Stimulated activated CD4-positive, alpha-beta T cell treated with anti-CD3 and anti-CD28 coated beads, Interleukin-4, amount 100 ng/mL, for 1 hour (primary cell): ENCODE measurements around the gene BAZ1A.
"Not testable (repeated sequence)": the region's sequence is repeated elsewhere in the genome, so short reads cannot be mapped to it uniquely, and the experiment has no call there.

Source experiments
- DNase-seq: peaks from one replicate; pipeline ENCODE4 v3.0.0-alpha.2; 2020

BAZ1A gene

GRCh38 chr14:34778744-34779143 is 96.4 kb downstream of the BAZ1A start:
- DNase-seq, result no peak

- DNase-seq, result no peak
Observed at GRCh38 chr14:34776611-34777010, 98.5 kb downstream of the BAZ1A start.

DNA sequence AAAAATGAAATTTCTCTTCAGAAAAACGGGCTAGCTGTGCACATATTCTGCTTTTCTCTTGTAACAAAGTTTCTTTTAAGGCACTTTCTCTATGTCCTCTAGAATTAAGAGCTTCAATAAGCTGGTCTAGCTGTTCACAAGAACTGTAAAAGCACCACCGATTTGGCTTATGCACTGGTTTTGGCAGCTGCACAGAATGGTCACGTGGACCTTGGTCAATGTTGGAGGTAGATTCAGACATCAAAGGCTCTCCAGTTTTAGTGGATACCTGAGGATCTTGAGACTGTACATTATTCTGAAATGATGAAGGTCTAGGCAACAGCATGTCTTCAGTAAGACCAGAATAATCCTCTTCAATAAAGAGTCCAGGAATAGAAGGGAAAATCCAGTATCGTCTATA is 99.2 kb downstream of the BAZ1A start:
- DNase-seq, result no peak

DNA sequence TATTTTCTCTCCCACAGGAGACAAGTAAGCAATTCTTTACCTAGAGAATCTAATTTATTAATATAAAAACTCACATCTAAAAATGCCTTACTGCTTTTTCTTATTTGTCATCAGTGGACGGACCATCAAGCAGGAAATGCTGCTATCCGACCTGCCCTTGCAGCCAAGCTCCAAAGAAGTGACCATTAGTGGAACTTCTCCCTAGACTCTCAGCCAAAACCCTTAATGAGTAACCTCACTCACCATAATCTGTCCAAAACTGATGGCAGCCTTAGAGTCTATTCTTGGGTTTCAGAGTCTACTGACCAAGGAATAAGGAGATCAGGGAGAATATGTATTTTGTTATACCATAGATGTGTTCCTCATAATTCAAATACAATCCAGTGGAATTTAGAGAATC is 99.8 kb downstream of the BAZ1A start:
- no peak for DNase-seq

GRCh38 chr14:34770901-34771300 is 104.3 kb downstream of the BAZ1A start:
- no peak for DNase-seq

DNA sequence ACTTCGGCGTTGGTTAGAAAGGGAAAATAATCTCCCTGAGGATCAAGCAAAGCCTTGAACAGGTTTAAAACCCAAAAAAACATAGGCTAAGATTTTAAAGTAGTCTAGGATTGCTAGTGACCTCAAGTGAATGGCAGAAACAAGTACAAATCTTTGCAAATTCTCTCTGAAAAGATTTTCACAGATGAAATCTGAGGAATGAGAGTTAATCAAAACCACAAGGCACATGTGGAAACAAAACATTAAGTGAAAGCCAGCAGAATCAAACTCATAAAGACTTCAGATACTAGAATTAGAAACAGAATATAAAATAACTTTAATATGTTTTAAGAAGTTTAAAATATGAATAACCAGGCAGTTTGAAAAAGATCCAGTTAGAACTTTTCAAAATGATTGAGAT is 108.6 kb downstream of the BAZ1A start:
- no peak for DNase-seq

DNA sequence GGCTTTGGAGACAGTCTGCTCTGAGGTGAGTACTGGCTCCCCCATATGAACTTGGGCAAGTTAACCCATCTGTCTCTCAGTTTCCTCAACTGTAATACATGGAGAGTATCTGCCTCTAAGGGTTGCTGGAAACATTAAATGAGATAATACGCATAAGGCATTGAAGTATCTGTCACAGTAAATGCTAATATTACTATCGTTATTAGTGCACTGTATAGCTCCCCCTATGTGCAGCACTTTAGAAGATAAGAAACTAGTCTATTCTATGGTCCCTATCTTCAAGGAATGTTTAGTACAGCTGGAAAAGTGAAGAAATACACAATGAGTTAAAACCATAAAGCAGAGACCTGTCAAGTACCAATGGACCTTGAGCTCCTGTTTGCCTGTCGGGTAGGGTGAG is 109.1 kb downstream of the BAZ1A start:
- DNase-seq, result no peak

GRCh38 chr14:34755215-34755614 is 119.9 kb downstream of the BAZ1A start:
- DNase-seq, result no peak

- no peak for DNase-seq
Observed at GRCh38 chr14:34754687-34755086, 120.5 kb downstream of the BAZ1A start.

DNA sequence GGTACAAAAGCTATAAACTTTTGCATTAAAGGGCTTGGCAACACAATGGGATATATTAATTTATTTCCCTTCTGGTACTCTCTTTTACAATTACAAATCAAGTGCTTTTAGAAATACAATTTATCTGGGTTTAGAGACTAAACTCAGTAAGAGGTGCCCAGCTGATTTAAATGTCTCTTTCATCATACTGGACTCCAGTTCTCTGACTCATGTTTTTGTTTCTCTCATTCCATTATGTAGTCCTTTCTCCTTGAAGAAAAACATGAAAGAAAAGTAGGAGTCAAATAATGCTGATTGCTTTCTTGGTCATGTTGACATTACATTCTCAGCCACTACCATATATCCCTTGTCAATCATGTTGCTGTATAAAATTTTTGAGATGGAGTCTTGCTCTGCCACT is 124.5 kb downstream of the BAZ1A start:
- DNase-seq, result no peak

GRCh38 chr14:34750233-34750632 is 124.9 kb downstream of the BAZ1A start:
- DNase-seq, result no peak

DNA sequence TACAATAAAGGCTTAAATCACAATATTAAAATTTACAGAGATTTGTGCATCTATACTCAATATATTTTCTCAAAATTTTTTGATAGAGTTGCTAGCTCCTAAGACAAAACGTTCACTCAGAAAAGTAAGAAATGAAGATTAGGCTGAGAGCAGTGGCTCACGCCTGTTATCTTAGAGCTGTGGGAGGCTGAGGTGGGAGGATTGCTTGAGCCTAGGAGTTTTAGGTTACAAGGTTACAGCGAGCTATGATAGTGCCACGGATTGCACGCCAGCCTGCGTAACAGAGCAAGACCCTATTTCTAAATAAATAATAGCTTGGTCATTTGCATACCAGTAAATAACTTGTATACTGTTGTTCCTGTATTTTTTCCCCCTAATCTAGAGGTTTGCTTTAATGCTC is 125.8 kb downstream of the BAZ1A start:
- DNase-seq, result no peak

- no peak for DNase-seq
Observed at GRCh38 chr14:34742270-34743115, 132.7 kb downstream of the BAZ1A start.

DNA sequence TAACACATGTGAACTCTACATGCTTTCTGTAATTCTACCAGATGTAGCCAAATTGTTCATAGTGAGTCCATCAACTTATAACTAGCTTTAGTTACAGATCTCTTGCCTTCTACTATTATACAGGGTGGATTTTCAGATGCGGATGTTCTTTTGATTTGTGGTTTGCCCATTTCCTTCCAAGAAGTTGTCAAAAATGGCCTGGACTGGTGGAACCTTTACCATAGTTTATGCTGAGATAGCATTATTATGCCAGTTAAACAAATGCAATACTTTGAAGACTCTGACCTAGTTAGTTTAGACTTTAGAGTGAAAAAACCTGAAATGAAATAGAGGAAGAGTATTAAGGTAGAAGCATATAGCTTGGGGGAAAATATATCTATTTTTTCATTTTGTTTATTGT is 133.3 kb downstream of the BAZ1A start:
- DNase-seq, result no peak

DNA sequence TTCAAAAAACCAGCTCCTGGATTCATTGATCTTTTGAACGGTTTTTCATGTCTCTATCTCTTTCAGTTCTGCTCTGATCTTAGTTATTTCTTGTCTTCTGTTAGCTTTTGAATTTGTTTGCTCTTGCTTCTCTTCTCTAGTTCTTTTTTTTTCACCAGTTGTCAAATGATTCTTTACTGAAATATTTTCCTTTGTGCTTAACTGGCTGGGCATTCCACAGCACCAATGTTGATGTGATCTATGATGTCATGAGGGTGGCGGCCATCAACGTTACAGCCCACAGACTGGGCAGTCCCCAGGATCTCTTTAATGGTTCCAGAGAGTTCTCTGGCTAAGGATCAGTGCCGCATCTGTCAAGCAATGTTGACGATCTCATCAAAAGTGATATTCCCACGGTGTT is 135.0 kb downstream of the BAZ1A start:
- DNase-seq, result not testable (repeated sequence)

- DNase-seq, result not testable (repeated sequence)
Observed at GRCh38 chr14:34737079-34737478, 138.1 kb downstream of the BAZ1A start.

- no peak for DNase-seq
Observed at GRCh38 chr14:34733245-34733644, 141.9 kb downstream of the BAZ1A start.

- no peak for DNase-seq
Observed at GRCh38 chr14:34732802-34733201, 142.4 kb downstream of the BAZ1A start.

DNA sequence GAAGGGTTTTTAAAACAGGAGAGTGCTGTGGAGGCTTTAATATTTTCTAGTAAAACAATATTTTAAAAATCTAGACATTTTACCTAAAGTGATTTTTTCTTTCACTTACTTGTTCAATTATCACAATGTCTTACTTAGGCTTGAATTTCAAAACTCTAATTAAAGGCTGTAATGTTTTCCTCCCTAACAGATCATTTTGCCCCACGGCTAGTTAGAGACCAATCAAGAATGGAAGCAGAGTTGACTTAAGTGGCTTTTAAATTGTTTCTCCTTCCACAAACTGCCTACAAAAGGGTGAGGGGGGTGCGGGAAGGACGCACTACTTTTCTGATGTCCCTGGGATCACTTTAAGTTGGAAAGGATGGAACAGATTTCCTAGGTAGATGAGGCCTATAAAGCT is 151.3 kb downstream of the BAZ1A start:
- DNase-seq, result no peak

GRCh38 chr14:34722723-34723545 is 152.2 kb downstream of the BAZ1A start:
- peak; percentile 5 for DNase-seq

DNA sequence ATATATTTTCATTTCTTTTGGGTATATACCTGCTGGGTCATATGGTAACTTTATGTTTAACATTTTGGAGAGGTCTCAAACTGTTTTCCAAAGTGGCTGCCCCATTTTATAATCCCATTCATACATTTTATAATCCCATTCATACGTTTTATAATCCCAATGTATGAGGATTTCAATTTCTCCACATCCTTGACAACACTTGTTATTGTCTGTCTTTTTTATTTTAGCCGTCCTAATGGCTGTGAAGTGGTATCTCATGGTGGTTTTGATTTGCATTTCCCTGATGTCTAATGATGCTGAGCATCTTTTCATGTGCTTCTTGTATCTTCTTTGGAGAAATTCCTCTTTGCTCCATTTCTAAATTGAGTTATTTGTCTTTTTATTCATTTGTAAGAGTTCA is 154.0 kb downstream of the BAZ1A start:
- DNase-seq, result no peak

- no peak for DNase-seq
Observed at GRCh38 chr14:34718750-34719304, 156.3 kb downstream of the BAZ1A start.

DNA sequence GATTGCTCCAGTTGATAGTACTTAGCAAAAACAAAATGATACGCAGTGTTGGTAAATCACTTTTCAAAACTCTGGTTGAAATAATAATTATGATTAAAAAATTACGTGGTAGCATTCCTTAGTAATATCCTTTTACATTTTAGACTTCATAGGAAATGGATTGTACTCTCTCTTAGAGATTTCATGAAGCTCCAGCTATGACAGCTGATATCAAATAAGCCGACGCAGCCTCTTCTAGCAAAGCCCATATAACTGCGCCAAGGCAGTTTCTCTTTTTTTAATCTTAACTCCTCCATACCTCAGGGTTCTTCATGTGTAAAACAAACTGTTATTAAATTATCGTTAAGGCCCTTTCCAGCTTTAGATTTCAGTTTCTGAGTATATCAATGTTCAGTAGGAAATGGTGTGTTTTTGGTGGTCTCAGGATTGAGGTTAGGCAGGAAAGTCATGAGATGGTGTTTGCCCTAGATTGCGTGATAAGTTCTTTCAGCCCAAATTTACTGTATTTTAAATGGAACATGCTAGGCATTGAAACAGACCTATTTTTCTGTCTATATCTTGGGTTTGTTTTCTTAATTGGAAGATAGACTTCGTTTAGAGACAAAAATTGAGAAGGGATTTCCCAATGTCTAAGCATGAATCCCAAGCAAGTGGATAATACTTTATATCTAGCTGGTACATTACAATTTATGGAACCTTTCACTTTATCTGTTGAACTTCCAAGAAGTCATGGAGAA is 159.9 kb downstream of the BAZ1A start:
- no peak for DNase-seq
